ENCODE results near the gene ZHX3. TPM values are rescaled to one million over a fixed set of nuclear protein-coding genes. Genes with fewer than 3 reads are reported as not detected.
"Not testable (repeated sequence)": the region's sequence is repeated elsewhere in the genome, so short reads cannot be mapped to it uniquely, and the experiment has no call there.

The ZHX3 gene
- total and polyA plus RNA-seq, 8 donors = 6.6 to 59.3 (median 18.7) TPM

GRCh38 chr20:41316602-41317545, 657 bp downstream of the ZHX3 start:
- TF ChIP-seq POLR2A (IDR thresholded peaks at IDR 0.05) (no peak), POLR2AphosphoS5 (IDR thresholded peaks at IDR 0.05) (peak in 1 of 3 donors; percentile 49)
- H3K27ac ChIP-seq = peak overlapping the region; percentile 89 to 94 (median 92)
- WGBS, 5 donors = 2 to 4% (median 2%) methylated on average over 12 to 66 of the region's 66 CpGs
- H3K4me3 ChIP-seq = peak overlapping the region; percentile 62 to 90 (median 82)
- peaks cover 10 to 48% (median 25%) of the 10 kb centered on the region in 4 donors for H3K4me1 ChIP-seq
- DNase-seq = peak; percentile 75 to 87
- H3K9me3 ChIP-seq = no peaks in the 10 kb centered on the region
- intact Hi-C loops (cut with DNase I; ENCODE audit: low total_unique reads) = no loop called here
- no peaks in the 10 kb centered on the region for H3K27me3 ChIP-seq
- H3K36me3 ChIP-seq = peaks cover 0 to 6% (median 2%) of the 10 kb centered on the region in 4 donors

GRCh38 chr20:41316051-41316450, 1.5 kb downstream of the ZHX3 start:
- Histone ChIP-seq H3K27ac (peak overlapping the region in 4 of 5 donors; percentile 89 to 94 (median 92)), H3K4me3 (peak overlapping the region; percentile 62 to 90 (median 82)), H3K4me1 (peaks cover 10 to 47% (median 25%) of the 10 kb centered on the region in 4 donors), H3K9me3 (no peaks in the 10 kb centered on the region), H3K36me3 (peaks cover 0 to 8% (median 2%) of the 10 kb centered on the region in 4 donors), H3K27me3 (no peaks in the 10 kb centered on the region)
- TF ChIP-seq POLR2A (IDR thresholded peaks at IDR 0.05) (no peak), POLR2AphosphoS5 (IDR thresholded peaks at IDR 0.05) (no peak), EP300 (IDR thresholded peaks at IDR 0.05) (no peak), CTCF (IDR thresholded peaks at IDR 0.05) (no peak)
- intact Hi-C loops (cut with DNase I; ENCODE audit: low total_unique reads) = no loop called here
- DNase-seq = no peak
- WGBS, 5 donors = 55 to 76% (median 74%) methylated on average over 6 of the region's 6 CpGs

- Histone ChIP-seq H3K4me1 (peaks cover 11 to 51% (median 28%) of the 10 kb centered on the region in 4 donors), H3K36me3 (peaks cover 0 to 8% (median 2%) of the 10 kb centered on the region in 4 donors), H3K9me3 (no peaks in the 10 kb centered on the region), H3K4me3 (no peak overlapping the region), H3K27ac (peak overlapping the region in 4 of 5 donors; percentile 89 to 94 (median 92)), H3K27me3 (no peaks in the 10 kb centered on the region)
- 53 to 76% (median 71%) methylated on average over 2 of the region's 2 CpGs for WGBS, 5 donors
- no peak for DNase-seq
- TF ChIP-seq EP300 (IDR thresholded peaks at IDR 0.05) (no peak), POLR2AphosphoS5 (IDR thresholded peaks at IDR 0.05) (no peak), CTCF (IDR thresholded peaks at IDR 0.05) (no peak), POLR2A (IDR thresholded peaks at IDR 0.05) (no peak)
- intact Hi-C loops (cut with DNase I; ENCODE audit: low total_unique reads) = no loop called here
Observed at GRCh38 chr20:41314386-41314785, 3.1 kb downstream of the ZHX3 start.

GRCh38 chr20:41312009-41312408, 5.5 kb downstream of the ZHX3 start:
- intact Hi-C loops (cut with DNase I; ENCODE audit: low total_unique reads); H3K36me3 ChIP-seq; H3K4me3 ChIP-seq; H3K27me3 ChIP-seq; H3K9me3 ChIP-seq; H3K27ac ChIP-seq; DNase-seq: not testable (repeated sequence)
- 91 to 96% (median 94%) methylated on average over 6 of the region's 6 CpGs for WGBS, 5 donors
- peaks cover 11 to 65% (median 44%) of the 10 kb centered on the region in 4 donors for H3K4me1 ChIP-seq

- H3K27ac ChIP-seq = peak overlapping the region in 4 of 5 donors; percentile 36 to 70 (median 48)
- DNase-seq = no peak
- TF ChIP-seq CTCF (IDR thresholded peaks at IDR 0.05) (no peak), POLR2A (IDR thresholded peaks at IDR 0.05) (no peak), POLR2AphosphoS5 (IDR thresholded peaks at IDR 0.05) (no peak), EP300 (IDR thresholded peaks at IDR 0.05) (no peak)
- H3K36me3 ChIP-seq = peaks cover 0 to 8% (median 2%) of the 10 kb centered on the region in 4 donors
- H3K4me1 ChIP-seq = peaks cover 0 to 46% (median 29%) of the 10 kb centered on the region in 4 donors
- H3K9me3 ChIP-seq = no peaks in the 10 kb centered on the region
- H3K27me3 ChIP-seq = no peaks in the 10 kb centered on the region
- WGBS, 5 donors = 54 to 81% (median 70%) methylated on average over 2 of the region's 2 CpGs
- intact Hi-C loops (cut with DNase I; ENCODE audit: low total_unique reads) = no loop called here
- no peak overlapping the region for H3K4me3 ChIP-seq
Observed at GRCh38 chr20:41309817-41310216, 7.7 kb downstream of the ZHX3 start.

All from stomach (tissue), 9 donors.